Liver (tissue), 9 donors: ENCODE data around the gene PGS1. TPM values are rescaled to one million over a fixed set of nuclear protein-coding genes. Genes with fewer than 3 reads are reported as not detected.

Experiments used
- DNase-seq: peaks from one replicate; pipeline ENCODE4 v3.0.0-alpha.2; 2017; ENCODE audit warnings: low spot score
- H3K27ac ChIP-seq, 2 donors: one replicate each; pipeline ENCODE4 v1.7.0; 2013; ENCODE audit warnings: inconsistent platforms in 2 of 2, low read length in 2 of 2, control low read depth in 1 of 2, low read depth in 1 of 2, mild to moderate bottlenecking in 1 of 2
- H3K27me3 ChIP-seq, 4 donors: one replicate each; pipeline versions ENCODE4 v1.6.1 to v1.7.0; 2013; ENCODE audit warnings: low read length in 3 of 4, inconsistent platforms in 1 of 4, mild to moderate bottlenecking in 1 of 4, moderate library complexity in 1 of 4; ENCODE audit not compliant: control insufficient read depth in 4 of 4, insufficient read depth in 4 of 4
- H3K36me3 ChIP-seq, 4 donors: one replicate each; pipeline versions ENCODE4 v1.6.1 to v1.7.0; 2013; ENCODE audit warnings: low read length in 3 of 4, mild to moderate bottlenecking in 3 of 4, low read depth in 1 of 4, moderate library complexity in 1 of 4; ENCODE audit not compliant: control insufficient read depth in 4 of 4, insufficient read depth in 3 of 4
- H3K4me1 ChIP-seq, 4 donors: one replicate each; pipeline versions ENCODE4 v1.6.1 to v1.7.0; 2013; ENCODE audit warnings: low read length in 3 of 4, mild to moderate bottlenecking in 3 of 4, moderate library complexity in 1 of 4; ENCODE audit not compliant: control insufficient read depth in 4 of 4, insufficient read depth in 4 of 4
- H3K4me3 ChIP-seq, 3 donors: one replicate each; pipeline versions ENCODE4 v1.6.1 to v1.7.0; 2013; ENCODE audit warnings: low read length in 3 of 3, control low read depth in 1 of 3, low read depth in 1 of 3, mild to moderate bottlenecking in 1 of 3
- H3K9ac ChIP-seq, 2 donors: one replicate each; pipeline ENCODE4 v1.7.0; 2013; ENCODE audit warnings: low read length in 2 of 2, mild to moderate bottlenecking in 2 of 2, moderate library complexity in 2 of 2, control low read depth in 1 of 2, low read depth in 1 of 2
- H3K9me3 ChIP-seq, 4 donors: one replicate each; pipeline versions ENCODE4 v1.6.1 to v1.7.0; 2013; ENCODE audit warnings: low read length in 3 of 4; ENCODE audit not compliant: control insufficient read depth in 4 of 4
- EGR1 ChIP-seq, 2 donors: IDR thresholded peaks; 2 replicates each; pipeline ENCODE4 v1.6.1; 2016 to 2018; ENCODE audit warnings: antibody characterized with exemption in 2 of 2, low read depth in 2 of 2
- FOXA1 ChIP-seq: IDR thresholded peaks from 2 replicates; pipeline ENCODE4 v1.6.1; 2016; ENCODE audit warnings: antibody characterized with exemption
- FOXA2 ChIP-seq: IDR thresholded peaks from 2 replicates; pipeline ENCODE4 v1.6.1; 2016; ENCODE audit warnings: antibody characterized with exemption
- GABPA ChIP-seq, 2 donors: IDR thresholded peaks in 1 of 2; conservative IDR thresholded peaks in 1 of 2; 2 replicates each; pipeline ENCODE4 v1.6.1; 2016; ENCODE audit warnings: antibody characterized with exemption in 2 of 2, mild to moderate bottlenecking in 1 of 2, moderate library complexity in 1 of 2
- HNF4A ChIP-seq, 2 donors: conservative IDR thresholded peaks; 2 replicates each; pipeline ENCODE4 v1.6.1; 2016; ENCODE audit warnings: antibody characterized with exemption in 2 of 2, mild to moderate bottlenecking in 2 of 2
- HNF4G ChIP-seq: IDR thresholded peaks from 2 replicates; pipeline ENCODE4 v1.6.1; 2016; ENCODE audit warnings: antibody characterized with exemption
- JUND ChIP-seq, 2 donors: IDR thresholded peaks; 2 replicates each; pipeline ENCODE4 v1.6.1; 2016; ENCODE audit warnings: antibody characterized with exemption in 2 of 2
- NR2F2 ChIP-seq: IDR thresholded peaks from 2 replicates; pipeline ENCODE4 v1.6.1; 2016; ENCODE audit warnings: antibody characterized with exemption
- RXRA ChIP-seq, 2 donors: IDR thresholded peaks; 2 replicates each; pipeline ENCODE4 v1.6.1; 2017 to 2018; ENCODE audit warnings: antibody characterized with exemption in 2 of 2, mild to moderate bottlenecking in 1 of 2
- SP1 ChIP-seq: IDR thresholded peaks from 2 replicates; pipeline ENCODE4 v1.6.1; 2018; ENCODE audit warnings: antibody characterized with exemption, mild to moderate bottlenecking
- TAF1 ChIP-seq: conservative IDR thresholded peaks from 2 replicates; pipeline ENCODE4 v1.6.1; 2016; ENCODE audit warnings: antibody characterized with exemption, mild to moderate bottlenecking
- YY1 ChIP-seq: IDR thresholded peaks from 2 replicates; pipeline ENCODE4 v1.6.1; 2016; ENCODE audit warnings: antibody characterized with exemption, mild to moderate bottlenecking
- WGBS: extraction: QIAGEN DNeasy Blood & Tissue Kit; methylation state at CpG from one replicate; pipeline ENCODE4 v1.1.7; 2013; 5-methylcytosine and 5-hydroxymethylcytosine counted together
- polyA plus RNA-seq, 2 donors: library from polyadenylated mRNA; stranded (reverse) in 1 of 2; unstranded in 1 of 2; fragments of 200-250 nt in 1 of 2; fragments of >200 nt in 1 of 2; fragmentation: Nextera tagmentation in 1 of 2; extraction: Ambion mirVana in 1 of 2; gene quantifications; one replicate each; pipeline versions ENCODE4 v1.2.1 to v1.2.3, GENCODE V29; 2013 to 2015
- total RNA-seq, 2 donors: library from RNA; depleted of rRNA; stranded (reverse); fragments of >200 nt; gene quantifications; one replicate each; pipeline ENCODE4 v1.2.3, GENCODE V29; 2014
- TF ChIP-seq, protein P1 (sequence below): IDR thresholded peaks from 2 replicates; pipeline ENCODE4 v1.6.1; 2016; ENCODE audit warnings: antibody characterized with exemption
- TF ChIP-seq, protein P2 (sequence below): IDR thresholded peaks from 2 replicates; pipeline ENCODE4 v1.6.1; 2016; ENCODE audit warnings: antibody characterized with exemption
- TF ChIP-seq, protein P3 (sequence below): IDR thresholded peaks from 2 replicates; pipeline ENCODE4 v1.6.1; 2016; ENCODE audit warnings: antibody characterized with exemption, mild to moderate bottlenecking
- TF ChIP-seq, protein P4 (sequence below): IDR thresholded peaks from 2 replicates; pipeline ENCODE4 v1.6.1; 2016; ENCODE audit warnings: antibody characterized with exemption
- TF ChIP-seq, protein P5 (sequence below): fragments of 150-350 bp; IDR thresholded peaks from 2 replicates; pipeline ENCODE4 v1.5.1; 2017; ENCODE audit warnings: improper control_type of control experiment, low read depth, low read length; ENCODE audit not compliant: missing input control
- donor health status: healthy.
- donor health status: healthy.
- donor health status: healthy.
- donor health status: healthy.
- donor health status: healthy.

The PGS1 gene
- total and polyA plus RNA-seq, 4 donors = 8.1 to 24.1 (median 12.2) TPM

DNA sequence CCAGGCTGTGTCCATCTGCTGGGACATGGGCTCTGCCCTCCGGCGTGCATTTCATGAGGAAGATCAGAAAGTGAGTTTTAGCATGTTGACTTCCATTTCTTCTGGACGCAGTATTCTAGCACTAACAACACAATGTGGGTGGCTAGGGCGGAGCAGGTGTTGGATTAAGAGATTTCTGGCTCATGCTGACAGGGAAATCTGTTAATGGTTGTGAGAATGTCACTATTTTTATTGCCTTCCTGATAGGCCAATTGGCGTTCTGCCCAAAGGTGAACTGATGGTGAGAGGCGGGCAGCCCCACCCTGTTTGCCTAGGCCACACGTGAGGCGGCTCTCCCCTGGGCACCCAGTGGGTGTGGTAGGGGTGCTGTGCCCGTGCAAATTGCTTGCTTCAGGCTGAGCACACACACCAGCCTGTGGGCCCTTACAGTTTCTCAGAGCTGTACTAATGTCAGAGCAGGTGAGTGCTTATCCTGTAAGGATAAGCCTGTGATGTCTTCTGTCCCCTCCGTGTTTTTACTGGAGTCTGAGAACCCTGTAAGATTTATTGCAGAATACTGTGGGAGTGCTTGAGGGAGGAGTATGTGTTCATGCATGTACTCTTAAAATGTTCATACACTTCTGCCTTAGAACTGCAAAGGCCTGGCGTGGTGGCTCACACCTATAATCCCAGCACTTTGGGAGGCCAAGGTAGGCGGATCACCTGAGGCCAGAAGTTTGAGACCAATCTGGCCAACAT lies 30.9 kb downstream of the PGS1 start:
- TF ChIP-seq SP1 (no peak), HNF4G (no peak), FOXA1 (no peak), EGR1 (IDR thresholded peaks at IDR 0.05; ENCODE audit: low read depth in 2 of 2) (no peak), NR2F2 (no peak), FOXA2 (no peak), RXRA (IDR thresholded peaks at IDR 0.05) (peak in 1 of 2 donors; percentile 59), HNF4A (conservative IDR thresholded peaks at IDR 0.05) (peak in 1 of 2 donors; percentile 40), JUND (IDR thresholded peaks at IDR 0.05) (no peak)
- TF ChIP-seq, protein P1, sequence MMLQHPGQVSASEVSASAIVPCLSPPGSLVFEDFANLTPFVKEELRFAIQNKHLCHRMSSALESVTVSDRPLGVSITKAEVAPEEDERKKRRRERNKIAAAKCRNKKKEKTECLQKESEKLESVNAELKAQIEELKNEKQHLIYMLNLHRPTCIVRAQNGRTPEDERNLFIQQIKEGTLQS = no peak
- TF ChIP-seq, protein P2, sequence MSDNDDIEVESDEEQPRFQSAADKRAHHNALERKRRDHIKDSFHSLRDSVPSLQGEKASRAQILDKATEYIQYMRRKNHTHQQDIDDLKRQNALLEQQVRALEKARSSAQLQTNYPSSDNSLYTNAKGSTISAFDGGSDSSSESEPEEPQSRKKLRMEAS = no peak
- TF ChIP-seq, protein P3, sequence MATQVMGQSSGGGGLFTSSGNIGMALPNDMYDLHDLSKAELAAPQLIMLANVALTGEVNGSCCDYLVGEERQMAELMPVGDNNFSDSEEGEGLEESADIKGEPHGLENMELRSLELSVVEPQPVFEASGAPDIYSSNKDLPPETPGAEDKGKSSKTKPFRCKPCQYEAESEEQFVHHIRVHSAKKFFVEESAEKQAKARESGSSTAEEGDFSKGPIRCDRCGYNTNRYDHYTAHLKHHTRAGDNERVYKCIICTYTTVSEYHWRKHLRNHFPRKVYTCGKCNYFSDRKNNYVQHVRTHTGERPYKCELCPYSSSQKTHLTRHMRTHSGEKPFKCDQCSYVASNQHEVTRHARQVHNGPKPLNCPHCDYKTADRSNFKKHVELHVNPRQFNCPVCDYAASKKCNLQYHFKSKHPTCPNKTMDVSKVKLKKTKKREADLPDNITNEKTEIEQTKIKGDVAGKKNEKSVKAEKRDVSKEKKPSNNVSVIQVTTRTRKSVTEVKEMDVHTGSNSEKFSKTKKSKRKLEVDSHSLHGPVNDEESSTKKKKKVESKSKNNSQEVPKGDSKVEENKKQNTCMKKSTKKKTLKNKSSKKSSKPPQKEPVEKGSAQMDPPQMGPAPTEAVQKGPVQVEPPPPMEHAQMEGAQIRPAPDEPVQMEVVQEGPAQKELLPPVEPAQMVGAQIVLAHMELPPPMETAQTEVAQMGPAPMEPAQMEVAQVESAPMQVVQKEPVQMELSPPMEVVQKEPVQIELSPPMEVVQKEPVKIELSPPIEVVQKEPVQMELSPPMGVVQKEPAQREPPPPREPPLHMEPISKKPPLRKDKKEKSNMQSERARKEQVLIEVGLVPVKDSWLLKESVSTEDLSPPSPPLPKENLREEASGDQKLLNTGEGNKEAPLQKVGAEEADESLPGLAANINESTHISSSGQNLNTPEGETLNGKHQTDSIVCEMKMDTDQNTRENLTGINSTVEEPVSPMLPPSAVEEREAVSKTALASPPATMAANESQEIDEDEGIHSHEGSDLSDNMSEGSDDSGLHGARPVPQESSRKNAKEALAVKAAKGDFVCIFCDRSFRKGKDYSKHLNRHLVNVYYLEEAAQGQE = no peak
- no peak for DNase-seq
- Histone ChIP-seq H3K36me3 (peaks cover 0 to 6% (median 4%) of the 10 kb centered on the region in 4 donors), H3K4me1 (peaks cover 8 to 11% (median 9%) of the 10 kb centered on the region in 4 donors), H3K27me3 (no peaks in the 10 kb centered on the region), H3K27ac (no peak overlapping the region), H3K9ac (no peak overlapping the region), H3K4me3 (no peak overlapping the region), H3K9me3 (no peaks in the 10 kb centered on the region)
- WGBS = 56% methylated on average over 12 of the region's 12 CpGs

DNA sequence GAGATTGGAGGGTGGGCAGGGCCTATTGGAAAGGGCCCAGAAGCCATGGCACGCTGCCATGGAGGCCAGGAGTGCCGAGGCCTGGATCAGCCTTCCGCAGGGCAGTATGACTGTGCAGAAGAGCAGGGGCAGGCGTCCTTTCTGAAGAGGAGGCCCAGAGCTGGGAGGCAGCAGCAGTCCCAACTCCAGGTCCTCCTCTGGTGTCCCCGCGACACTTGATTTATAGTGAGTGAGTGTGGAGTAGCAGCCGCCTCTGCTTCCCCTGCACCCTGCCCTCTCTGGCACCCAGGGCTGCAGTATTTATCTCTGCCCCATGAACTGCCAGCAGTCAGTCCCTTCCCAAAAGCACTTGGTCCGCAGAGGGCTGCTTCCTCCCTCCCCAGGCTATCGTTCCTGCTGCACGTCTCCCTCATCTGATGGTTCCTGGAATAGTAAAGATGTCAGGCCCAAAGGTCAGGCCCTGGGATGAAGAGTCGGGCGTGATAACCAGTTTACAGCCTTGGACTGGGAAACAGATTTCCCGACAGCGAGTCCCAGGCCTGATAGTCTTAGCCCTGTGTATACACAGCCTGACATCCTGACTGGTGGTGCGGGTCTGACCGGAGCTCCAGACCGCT lies 32.9 kb downstream of the PGS1 start:
- WGBS = 68% methylated on average over 17 of the region's 17 CpGs
- no peak overlapping the region for H3K4me3 ChIP-seq
- H3K9ac ChIP-seq = no peak overlapping the region
- H3K27ac ChIP-seq = peak overlapping the region; percentile 35 to 39
- no peak for DNase-seq
- no peaks in the 10 kb centered on the region for H3K9me3 ChIP-seq
- peaks cover 8 to 12% (median 9%) of the 10 kb centered on the region in 4 donors for H3K4me1 ChIP-seq
- H3K36me3 ChIP-seq = no peaks in the 10 kb centered on the region
- H3K27me3 ChIP-seq = no peaks in the 10 kb centered on the region
- TF ChIP-seq NR2F2 = peak; percentile 99
- no peak for TF ChIP-seq TAF1
- TF ChIP-seq, protein P1 = no peak
- no peak for TF ChIP-seq HNF4G
- TF ChIP-seq JUND (IDR thresholded peaks at IDR 0.05) = no peak
- TF ChIP-seq SP1 = peak; percentile 51
- no peak for TF ChIP-seq FOXA2
- TF ChIP-seq HNF4A (conservative IDR thresholded peaks at IDR 0.05) = no peak
- no peak for TF ChIP-seq GABPA (IDR thresholded peaks at IDR 0.05 in 1 of 2, conservative IDR thresholded peaks at IDR 0.05 in 1 of 2)
- TF ChIP-seq, protein P2 = no peak
- peak; percentile 44 to 59 for TF ChIP-seq RXRA (IDR thresholded peaks at IDR 0.05)
- TF ChIP-seq, protein P3 = no peak
- TF ChIP-seq, protein P4, sequence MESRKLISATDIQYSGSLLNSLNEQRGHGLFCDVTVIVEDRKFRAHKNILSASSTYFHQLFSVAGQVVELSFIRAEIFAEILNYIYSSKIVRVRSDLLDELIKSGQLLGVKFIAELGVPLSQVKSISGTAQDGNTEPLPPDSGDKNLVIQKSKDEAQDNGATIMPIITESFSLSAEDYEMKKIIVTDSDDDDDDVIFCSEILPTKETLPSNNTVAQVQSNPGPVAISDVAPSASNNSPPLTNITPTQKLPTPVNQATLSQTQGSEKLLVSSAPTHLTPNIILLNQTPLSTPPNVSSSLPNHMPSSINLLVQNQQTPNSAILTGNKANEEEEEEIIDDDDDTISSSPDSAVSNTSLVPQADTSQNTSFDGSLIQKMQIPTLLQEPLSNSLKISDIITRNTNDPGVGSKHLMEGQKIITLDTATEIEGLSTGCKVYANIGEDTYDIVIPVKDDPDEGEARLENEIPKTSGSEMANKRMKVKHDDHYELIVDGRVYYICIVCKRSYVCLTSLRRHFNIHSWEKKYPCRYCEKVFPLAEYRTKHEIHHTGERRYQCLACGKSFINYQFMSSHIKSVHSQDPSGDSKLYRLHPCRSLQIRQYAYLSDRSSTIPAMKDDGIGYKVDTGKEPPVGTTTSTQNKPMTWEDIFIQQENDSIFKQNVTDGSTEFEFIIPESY = no peak
- TF ChIP-seq YY1 = no peak
- no peak for TF ChIP-seq FOXA1
- TF ChIP-seq, protein P5, sequence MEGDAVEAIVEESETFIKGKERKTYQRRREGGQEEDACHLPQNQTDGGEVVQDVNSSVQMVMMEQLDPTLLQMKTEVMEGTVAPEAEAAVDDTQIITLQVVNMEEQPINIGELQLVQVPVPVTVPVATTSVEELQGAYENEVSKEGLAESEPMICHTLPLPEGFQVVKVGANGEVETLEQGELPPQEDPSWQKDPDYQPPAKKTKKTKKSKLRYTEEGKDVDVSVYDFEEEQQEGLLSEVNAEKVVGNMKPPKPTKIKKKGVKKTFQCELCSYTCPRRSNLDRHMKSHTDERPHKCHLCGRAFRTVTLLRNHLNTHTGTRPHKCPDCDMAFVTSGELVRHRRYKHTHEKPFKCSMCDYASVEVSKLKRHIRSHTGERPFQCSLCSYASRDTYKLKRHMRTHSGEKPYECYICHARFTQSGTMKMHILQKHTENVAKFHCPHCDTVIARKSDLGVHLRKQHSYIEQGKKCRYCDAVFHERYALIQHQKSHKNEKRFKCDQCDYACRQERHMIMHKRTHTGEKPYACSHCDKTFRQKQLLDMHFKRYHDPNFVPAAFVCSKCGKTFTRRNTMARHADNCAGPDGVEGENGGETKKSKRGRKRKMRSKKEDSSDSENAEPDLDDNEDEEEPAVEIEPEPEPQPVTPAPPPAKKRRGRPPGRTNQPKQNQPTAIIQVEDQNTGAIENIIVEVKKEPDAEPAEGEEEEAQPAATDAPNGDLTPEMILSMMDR = no peak
